Measurements from ENCODE around the gene PTPRD. TPM values are rescaled to one million over a fixed set of nuclear protein-coding genes. Genes with fewer than 3 reads are reported as not detected.
A peak's percentile ranks its signal among the peaks of the same experiment; 100 is the strongest.
"Not testable (repeated sequence)": the region's sequence is repeated elsewhere in the genome, so short reads cannot be mapped to it uniquely, and the experiment has no call there.

Gene PTPRD
- total RNA-seq, 1 donor from 2014 or later = 532 TPM

DNA sequence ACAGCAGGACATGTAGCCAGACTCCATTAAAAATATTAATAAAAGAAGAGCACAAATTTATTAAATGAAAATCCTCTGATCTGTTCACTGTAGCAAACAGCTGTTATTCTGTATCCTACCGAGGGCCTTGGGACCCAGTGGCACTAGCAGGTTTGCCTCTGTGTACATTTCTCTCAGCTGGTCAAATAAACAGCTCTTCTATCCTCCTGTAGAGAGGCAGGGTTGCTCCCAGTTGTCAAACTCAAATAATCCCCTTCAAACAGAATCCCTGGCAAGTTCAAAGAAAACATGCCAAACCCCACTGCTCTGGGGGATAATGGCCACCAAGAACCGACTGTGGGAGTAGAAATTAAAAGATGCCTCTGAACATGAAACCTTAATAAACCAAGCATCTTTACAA, 1551.2 kb downstream of the PTPRD start:
- no peak overlapping the region for H3K4me3 Mint-ChIP-seq (ENCODE audit: unreplicated experiment)
- H3K4me1 Mint-ChIP-seq (ENCODE audit: low read depth, unreplicated experiment) = no peaks in the 10 kb centered on the region
- H3K27me3 Mint-ChIP-seq (ENCODE audit: unreplicated experiment) = no peaks in the 10 kb centered on the region

DNA sequence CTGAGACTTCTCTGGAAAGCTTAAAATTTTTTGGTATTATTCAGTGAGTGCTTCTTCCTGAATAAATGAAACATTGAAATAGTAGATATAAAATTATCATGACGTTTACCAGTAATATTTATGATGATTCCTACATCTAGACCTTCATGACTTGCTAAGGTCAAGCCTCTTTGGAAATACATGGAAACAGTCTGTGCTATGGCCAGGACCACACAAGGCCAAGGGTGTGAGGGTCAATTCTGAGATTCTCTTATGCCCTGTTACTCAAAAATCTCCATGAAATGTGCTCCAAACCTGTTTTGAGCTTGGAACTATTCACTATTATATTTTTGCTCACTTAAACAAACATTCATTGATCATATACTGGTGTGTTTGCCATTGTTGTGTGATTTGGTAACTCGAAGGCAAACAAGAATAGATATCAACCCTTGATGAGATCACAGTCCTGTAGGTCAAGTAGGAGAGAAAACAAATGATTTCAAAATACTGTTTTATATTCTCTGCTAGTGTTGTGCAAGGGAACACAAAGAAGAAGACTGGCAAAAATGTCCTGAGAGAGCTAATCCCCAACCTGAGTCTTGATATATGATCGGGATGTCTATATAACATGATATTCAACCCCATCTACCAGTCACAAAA, 1558.3 kb downstream of the PTPRD start:
- TF ChIP-seq, protein P1, sequence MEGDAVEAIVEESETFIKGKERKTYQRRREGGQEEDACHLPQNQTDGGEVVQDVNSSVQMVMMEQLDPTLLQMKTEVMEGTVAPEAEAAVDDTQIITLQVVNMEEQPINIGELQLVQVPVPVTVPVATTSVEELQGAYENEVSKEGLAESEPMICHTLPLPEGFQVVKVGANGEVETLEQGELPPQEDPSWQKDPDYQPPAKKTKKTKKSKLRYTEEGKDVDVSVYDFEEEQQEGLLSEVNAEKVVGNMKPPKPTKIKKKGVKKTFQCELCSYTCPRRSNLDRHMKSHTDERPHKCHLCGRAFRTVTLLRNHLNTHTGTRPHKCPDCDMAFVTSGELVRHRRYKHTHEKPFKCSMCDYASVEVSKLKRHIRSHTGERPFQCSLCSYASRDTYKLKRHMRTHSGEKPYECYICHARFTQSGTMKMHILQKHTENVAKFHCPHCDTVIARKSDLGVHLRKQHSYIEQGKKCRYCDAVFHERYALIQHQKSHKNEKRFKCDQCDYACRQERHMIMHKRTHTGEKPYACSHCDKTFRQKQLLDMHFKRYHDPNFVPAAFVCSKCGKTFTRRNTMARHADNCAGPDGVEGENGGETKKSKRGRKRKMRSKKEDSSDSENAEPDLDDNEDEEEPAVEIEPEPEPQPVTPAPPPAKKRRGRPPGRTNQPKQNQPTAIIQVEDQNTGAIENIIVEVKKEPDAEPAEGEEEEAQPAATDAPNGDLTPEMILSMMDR (IDR thresholded peaks at IDR 0.05; ENCODE audit: partially characterized antibody, unreplicated experiment) = no peak
- no peaks in the 10 kb centered on the region for H3K36me3 Mint-ChIP-seq (ENCODE audit: unreplicated experiment)
- no peaks in the 10 kb centered on the region for H3K4me1 Mint-ChIP-seq (ENCODE audit: low read depth, unreplicated experiment)
- DNase-seq = no peak
- H3K9me3 Mint-ChIP-seq (ENCODE audit: unreplicated experiment) = no peaks in the 10 kb centered on the region
- no peak overlapping the region for H3K27ac Mint-ChIP-seq (ENCODE audit: unreplicated experiment)
- H3K27me3 Mint-ChIP-seq (ENCODE audit: unreplicated experiment) = no peaks in the 10 kb centered on the region
- no peak overlapping the region for H3K4me3 Mint-ChIP-seq (ENCODE audit: unreplicated experiment)

More for the DNA sequence above, 1551.2 kb downstream of the PTPRD start:
- Mint-ChIP-seq H3K9me3 (ENCODE audit: unreplicated experiment) (no peaks in the 10 kb centered on the region), H3K36me3 (ENCODE audit: unreplicated experiment) (no peaks in the 10 kb centered on the region), H3K27ac (ENCODE audit: unreplicated experiment) (no peak overlapping the region)
- TF ChIP-seq, protein P1 (IDR thresholded peaks at IDR 0.05; ENCODE audit: partially characterized antibody, unreplicated experiment) = no peak
- DNase-seq = no peak

DNA sequence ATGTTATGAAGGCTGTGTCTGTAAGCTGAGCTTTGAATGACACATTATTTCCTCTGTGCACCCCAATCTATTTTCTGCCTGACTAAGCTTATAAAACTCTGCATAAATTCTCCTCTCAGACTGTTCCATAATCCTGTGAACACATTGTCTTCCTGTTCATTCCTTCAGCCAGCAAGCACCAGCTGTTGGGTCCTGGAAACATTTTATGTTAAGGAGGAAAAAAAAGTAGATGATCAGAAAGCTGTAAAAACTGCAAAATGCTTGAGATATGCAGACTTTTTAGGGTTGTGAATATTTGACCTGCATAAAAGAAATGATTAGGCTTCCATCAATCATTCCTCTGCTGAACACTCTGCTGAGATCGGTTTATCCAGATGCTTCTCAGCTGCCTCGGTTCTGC, 1567.2 kb downstream of the PTPRD start:
- Mint-ChIP-seq H3K4me3 (ENCODE audit: unreplicated experiment) (no peak overlapping the region), H3K9me3 (ENCODE audit: unreplicated experiment) (peaks cover 4% of the 10 kb centered on the region), H3K36me3 (ENCODE audit: unreplicated experiment) (no peaks in the 10 kb centered on the region), H3K4me1 (ENCODE audit: low read depth, unreplicated experiment) (peaks cover 15% of the 10 kb centered on the region), H3K27me3 (ENCODE audit: unreplicated experiment) (no peaks in the 10 kb centered on the region), H3K27ac (ENCODE audit: unreplicated experiment) (peak overlapping the region; percentile 87)
- TF ChIP-seq, protein P1 (IDR thresholded peaks at IDR 0.05; ENCODE audit: partially characterized antibody, unreplicated experiment) = no peak
- DNase-seq = no peak

DNA sequence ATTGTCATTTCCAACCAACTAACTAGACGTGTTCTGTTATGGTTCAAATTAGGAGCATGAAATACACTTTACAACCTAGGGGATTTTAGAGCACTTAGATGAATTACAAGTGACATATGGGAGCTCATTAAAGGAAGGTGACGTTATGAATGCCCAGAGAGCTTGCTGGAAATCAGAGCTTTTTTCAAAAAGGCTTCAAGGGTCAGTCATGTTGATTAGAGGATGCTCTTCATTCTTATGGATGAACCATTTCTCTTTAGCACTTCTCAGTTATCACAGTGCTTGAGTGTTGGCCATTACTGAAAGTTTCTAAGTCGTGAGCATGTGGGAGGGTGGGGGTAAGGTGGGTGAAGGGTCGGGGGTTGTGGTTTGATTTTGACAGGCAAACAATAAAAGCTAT, 1567.7 kb downstream of the PTPRD start:
- H3K36me3 Mint-ChIP-seq (ENCODE audit: unreplicated experiment) = no peaks in the 10 kb centered on the region
- peaks cover 15% of the 10 kb centered on the region for H3K4me1 Mint-ChIP-seq (ENCODE audit: low read depth, unreplicated experiment)
- TF ChIP-seq, protein P1 (IDR thresholded peaks at IDR 0.05; ENCODE audit: partially characterized antibody, unreplicated experiment) = no peak
- H3K27ac Mint-ChIP-seq (ENCODE audit: unreplicated experiment) = peak overlapping the region; percentile 87
- peak overlapping the region; percentile 11 for H3K4me3 Mint-ChIP-seq (ENCODE audit: unreplicated experiment)
- H3K27me3 Mint-ChIP-seq (ENCODE audit: unreplicated experiment) = no peaks in the 10 kb centered on the region
- H3K9me3 Mint-ChIP-seq (ENCODE audit: unreplicated experiment) = peaks cover 4% of the 10 kb centered on the region
- DNase-seq = no peak

DNA sequence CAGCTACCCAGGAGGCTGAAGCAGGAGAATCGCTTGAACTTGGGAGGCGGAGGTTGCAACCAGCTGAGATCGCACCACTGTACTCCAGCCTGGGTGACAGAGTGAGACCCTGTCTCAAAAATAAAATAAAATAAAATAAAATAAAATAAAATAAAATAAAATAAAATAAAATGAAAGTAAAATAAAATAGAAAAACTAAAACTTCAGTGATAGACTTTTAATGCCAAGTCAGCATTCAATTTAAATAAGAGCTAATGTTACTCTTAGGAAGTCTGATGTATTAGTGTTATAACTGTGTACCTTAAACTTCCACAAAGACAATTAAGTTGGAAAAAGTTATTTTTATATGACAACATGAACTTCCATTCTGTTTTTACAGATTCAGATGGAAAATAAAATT, 1569.0 kb downstream of the PTPRD start:
- H3K27ac Mint-ChIP-seq (ENCODE audit: unreplicated experiment); H3K27me3 Mint-ChIP-seq (ENCODE audit: unreplicated experiment); H3K9me3 Mint-ChIP-seq (ENCODE audit: unreplicated experiment); H3K4me3 Mint-ChIP-seq (ENCODE audit: unreplicated experiment); DNase-seq; H3K36me3 Mint-ChIP-seq (ENCODE audit: unreplicated experiment): not testable (repeated sequence)
- peaks cover 15% of the 10 kb centered on the region for H3K4me1 Mint-ChIP-seq (ENCODE audit: low read depth, unreplicated experiment)
